ENCODE data around the gene TCAF1.
"Not testable (repeated sequence)": the region's sequence is repeated elsewhere in the genome, so short reads cannot be mapped to it uniquely, and the experiment has no call there.

GRCh38 chr7:143855443-143855842, 46.5 kb downstream of the TCAF1 start:
- TF ChIP-seq EZH2 (IDR thresholded peaks at IDR 0.05; ENCODE audit: low read length); CTCF (optimal IDR thresholded peaks at IDR 0.05 in 1 of 3, IDR thresholded peaks at IDR 0.05 in 1 of 3, conservative IDR thresholded peaks at IDR 0.05 in 1 of 3; ENCODE audit: extremely low read depth in 1 of 3, insufficient read depth in 2 of 3, low read length in 3 of 3): not testable (repeated sequence)

All from keratinocyte (primary cell).